NB4 (cell line): ENCODE measurements around the gene ZSWIM3.

Source experiments
- CTCF ChIP-seq: IDR thresholded peaks from one replicate; pipeline ENCODE4 v1.5.1; 2012; ENCODE audit warnings: low read depth, low read length
- POLR2A ChIP-seq: IDR thresholded peaks from 2 replicates; pipeline ENCODE4 v1.6.1; 2011; ENCODE audit warnings: mild to moderate bottlenecking; ENCODE audit not compliant: insufficient read length; ENCODE audit errors: extremely low read depth

- no peak for TF ChIP-seq CTCF
- no peak for TF ChIP-seq POLR2A
Observed at GRCh38 chr20:45842169-45842812, 15.1 kb upstream of the ZSWIM3 start.
